NCI-H345 (cell line): ENCODE results near the gene ADM.

Experiments used
- DNase-seq: peaks from one replicate; lab custom pipeline; 2025; lab: John Stamatoyannopoulos, UW

ADM gene

GRCh38 chr11:10291801-10292638 is 12.9 kb upstream of the ADM start:
- no peak for DNase-seq

DNA sequence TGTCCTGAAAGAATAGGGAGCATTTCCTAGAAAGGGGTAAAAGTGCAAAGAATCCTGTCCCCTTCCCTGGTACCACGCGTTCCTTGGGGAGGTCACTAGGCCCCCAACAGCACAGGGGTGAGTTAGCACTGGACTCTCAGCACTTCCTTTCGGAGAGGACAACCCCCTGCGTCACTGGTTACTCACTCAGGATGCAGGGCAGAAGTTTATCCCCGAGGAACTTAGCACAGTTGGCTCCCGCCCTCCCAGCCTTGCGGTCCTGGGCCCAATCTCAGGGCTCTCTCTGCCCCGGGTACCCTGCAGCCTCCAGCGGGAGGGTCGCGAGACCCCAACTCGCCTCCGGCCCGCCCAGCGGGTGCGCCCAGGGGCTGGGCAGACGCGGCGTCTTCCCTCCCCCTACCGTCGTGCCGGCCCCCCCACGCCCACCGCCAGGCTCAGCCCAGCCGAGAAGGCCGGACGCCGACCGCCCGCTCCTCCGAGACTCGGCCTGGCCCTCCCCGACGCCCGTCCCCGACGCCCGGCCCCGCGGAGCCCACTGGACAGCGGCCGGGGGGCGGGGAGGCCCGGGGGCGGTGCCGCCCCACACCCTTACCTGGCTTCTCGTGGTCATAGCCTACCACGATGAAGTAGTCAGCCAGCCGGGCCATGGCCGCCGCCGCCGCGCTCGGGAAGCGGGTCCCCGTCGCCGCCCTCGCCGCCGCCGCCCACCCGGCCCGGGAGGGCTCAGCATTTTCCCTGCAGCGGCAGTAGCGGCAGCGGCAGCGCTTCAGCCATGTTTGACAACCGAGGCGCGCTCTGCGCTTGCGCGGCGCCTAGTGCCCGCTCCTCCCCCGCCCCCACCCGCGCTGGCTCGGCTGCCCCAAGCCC is 11.2 kb upstream of the ADM start, which contains the start of gene SBF2:
SBF2 (minus strand) TSS at position 797 of the 867 bp plus-strand sequence; CDS start at position 647, 150 bp downstream.
- peak; percentile 83 for DNase-seq

DNA sequence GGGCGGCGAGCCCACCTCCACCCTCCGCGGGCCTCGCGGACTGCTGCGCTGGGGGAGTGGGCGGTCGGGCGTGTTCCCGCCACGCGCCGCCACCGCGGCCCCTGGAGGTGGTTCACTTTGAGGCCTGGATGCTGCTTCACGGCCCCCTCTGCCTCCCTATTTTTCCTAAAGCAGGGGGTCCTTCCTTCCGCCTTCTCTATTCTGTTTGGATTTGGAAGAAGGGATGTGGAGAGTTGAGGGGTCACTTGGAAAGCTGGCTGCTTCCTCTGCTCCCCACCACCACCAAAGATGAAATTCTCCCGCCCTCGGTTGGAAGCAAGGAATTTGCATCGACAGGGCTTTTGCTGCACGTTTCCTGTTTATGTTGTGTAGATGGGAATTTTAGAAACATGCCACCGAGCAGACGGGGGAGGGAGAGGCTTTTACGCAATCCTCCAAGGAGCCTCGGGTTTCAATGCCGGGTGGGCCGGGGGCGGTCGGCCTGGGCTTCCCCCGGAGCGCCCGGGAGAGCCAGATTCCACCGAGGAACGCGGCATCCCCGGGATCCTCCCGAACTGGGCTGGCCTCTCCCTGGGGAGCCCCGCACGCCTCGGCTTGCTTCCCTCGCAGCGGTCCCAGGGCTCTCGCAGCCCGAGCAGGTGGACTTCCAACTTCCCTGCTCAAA is 10.5 kb upstream of the ADM start:
- peak; percentile 36 for DNase-seq

- no peak for DNase-seq
Measured at GRCh38 chr11:10295064-10295901, 9.6 kb upstream of the ADM start.

- peak; percentile 58 for DNase-seq
Measured at GRCh38 chr11:10298342-10298741, 6.5 kb upstream of the ADM start.

- DNase-seq, result no peak
Measured at GRCh38 chr11:10301656-10302358, 3.1 kb upstream of the ADM start.

DNA sequence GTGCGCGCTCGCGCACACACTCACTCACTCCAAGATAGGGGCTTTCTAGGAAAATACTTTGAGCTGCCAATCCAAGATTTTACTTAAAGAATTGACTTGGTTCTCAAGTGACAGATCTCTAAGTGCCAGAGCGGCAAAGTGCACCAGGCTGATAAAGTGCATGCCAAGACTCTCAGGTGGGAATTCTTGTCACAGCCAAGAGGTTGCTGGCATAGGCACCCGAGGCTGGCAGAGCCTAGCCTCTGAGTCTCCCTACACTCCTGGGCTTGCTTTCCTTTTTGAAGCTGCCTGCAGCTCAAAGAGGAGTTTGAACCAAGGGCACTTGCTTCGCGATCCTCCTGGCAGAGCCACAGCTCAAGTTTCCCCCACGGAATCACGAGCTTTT is 2.5 kb upstream of the ADM start:
- peak; percentile 63 for DNase-seq

DNA sequence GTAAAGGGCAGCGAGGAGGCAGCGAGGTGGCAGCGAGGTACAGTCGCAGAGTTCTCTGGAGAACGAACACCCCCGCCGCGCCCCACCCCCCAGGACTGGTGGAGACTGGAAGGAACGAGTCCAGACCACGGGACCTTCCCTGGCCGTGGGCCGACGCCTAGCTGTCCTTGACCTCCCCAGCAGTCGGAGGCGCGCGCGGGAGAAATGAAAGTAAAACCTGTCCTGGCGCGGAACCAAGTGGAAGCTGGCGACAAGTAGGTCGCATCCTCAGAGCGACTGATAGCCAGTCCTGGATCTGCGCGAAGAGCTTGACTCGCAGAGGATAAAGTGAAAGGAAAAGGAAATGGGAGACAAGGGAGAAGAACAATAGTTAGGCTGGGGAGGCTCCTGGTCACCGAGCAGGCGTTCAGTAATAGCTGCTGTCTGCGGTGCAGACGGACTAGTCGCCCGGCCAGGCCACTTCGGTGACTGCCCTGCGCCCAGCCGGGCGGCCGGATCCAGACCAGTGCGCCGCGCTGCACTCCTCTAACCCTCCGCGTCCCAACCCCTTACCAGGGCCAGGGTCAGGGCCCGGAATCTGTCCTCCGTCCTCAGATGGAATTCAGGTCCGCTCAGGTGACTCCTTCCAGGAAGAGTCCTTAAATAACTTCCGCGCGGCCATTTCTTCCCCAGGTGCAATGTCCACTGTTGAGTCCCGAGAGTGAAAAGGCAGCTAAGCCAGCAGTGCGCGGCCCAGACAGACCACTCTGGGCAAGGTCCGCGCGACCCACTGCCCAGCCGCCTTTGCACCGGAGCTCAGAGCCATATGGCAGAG is 1.9 kb upstream of the ADM start:
- DNase-seq, result peak; percentile 64

DNA sequence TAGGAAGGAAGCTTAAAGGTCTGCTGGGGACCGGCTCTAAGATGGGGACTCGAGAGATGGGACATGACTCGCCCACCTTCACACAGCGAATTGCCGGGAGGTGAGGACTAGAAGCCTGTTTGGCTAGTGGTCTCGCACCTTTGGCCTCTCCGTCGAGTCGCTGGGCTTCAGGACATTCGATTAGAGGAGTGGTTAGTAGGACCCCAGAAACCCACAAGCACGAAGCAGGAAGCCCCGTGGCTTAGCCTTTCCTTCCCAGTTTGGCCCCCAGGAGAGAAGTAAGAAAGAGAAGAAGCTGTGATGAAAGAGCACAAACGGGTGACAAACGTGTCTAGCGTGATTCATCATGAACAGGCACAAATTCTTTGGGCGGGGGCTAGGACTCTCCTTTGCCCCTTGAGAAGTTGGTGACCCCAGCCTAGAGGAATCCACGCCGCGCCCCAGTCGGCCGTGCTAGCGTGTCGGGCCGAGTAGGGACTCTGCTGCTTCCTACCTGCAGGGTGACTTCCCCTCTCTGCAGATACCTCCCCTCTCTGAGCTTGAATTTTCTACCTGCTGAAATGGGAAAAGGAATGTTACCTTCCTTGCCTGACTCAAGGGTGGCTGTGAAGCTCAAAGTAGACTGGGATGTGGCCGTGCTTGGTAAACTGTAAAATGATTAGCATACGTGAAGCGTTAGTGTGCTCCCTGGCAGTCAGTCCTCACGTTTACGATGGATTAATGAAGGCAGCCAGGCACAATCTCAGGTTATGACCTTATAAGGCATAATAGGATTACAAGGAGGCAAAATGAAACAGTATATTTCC is 1.1 kb upstream of the ADM start:
- peak; percentile 53 for DNase-seq

- peak; percentile 45 for DNase-seq
Measured at GRCh38 chr11:10305262-10305963, 540 bp downstream of the ADM start.

DNA sequence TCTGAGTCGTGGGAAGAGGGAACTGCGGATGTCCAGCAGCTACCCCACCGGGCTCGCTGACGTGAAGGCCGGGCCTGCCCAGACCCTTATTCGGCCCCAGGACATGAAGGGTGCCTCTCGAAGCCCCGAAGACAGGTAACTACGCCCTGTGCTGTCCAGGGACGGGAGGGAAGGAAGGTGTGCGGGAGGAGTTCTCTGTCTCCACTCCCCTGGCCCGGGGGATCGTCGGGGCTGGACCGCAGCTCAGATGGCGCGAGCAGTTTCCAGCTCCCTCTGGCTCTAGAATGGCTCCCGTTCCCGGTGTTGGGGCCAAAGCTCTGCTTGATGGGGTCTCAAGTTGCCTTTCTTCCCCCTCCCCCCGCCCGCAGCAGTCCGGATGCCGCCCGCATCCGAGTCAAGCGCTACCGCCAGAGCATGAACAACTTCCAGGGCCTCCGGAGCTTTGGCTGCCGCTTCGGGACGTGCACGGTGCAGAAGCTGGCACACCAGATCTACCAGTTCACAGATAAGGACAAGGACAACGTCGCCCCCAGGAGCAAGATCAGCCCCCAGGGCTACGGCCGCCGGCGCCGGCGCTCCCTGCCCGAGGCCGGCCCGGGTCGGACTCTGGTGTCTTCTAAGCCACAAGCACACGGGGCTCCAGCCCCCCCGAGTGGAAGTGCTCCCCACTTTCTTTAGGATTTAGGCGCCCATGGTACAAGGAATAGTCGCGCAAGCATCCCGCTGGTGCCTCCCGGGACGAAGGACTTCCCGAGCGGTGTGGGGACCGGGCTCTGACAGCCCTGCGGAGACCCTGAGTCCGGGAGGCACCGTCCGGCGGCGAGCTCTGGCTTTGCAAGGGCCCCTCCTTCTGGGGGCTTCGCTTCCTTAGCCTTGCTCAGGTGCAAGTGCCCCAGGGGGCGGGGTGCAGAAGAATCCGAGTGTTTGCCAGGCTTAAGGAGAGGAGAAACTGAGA is 1.4 kb downstream of the ADM start:
- DNase-seq, result peak; percentile 39

DNA sequence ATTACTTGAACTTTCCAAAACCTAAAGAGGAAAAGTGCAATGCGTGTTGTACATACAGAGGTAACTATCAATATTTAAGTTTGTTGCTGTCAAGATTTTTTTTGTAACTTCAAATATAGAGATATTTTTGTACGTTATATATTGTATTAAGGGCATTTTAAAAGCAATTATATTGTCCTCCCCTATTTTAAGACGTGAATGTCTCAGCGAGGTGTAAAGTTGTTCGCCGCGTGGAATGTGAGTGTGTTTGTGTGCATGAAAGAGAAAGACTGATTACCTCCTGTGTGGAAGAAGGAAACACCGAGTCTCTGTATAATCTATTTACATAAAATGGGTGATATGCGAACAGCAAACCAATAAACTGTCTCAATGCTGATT is 2.1 kb downstream of the ADM start:
- DNase-seq, result no peak

DNA sequence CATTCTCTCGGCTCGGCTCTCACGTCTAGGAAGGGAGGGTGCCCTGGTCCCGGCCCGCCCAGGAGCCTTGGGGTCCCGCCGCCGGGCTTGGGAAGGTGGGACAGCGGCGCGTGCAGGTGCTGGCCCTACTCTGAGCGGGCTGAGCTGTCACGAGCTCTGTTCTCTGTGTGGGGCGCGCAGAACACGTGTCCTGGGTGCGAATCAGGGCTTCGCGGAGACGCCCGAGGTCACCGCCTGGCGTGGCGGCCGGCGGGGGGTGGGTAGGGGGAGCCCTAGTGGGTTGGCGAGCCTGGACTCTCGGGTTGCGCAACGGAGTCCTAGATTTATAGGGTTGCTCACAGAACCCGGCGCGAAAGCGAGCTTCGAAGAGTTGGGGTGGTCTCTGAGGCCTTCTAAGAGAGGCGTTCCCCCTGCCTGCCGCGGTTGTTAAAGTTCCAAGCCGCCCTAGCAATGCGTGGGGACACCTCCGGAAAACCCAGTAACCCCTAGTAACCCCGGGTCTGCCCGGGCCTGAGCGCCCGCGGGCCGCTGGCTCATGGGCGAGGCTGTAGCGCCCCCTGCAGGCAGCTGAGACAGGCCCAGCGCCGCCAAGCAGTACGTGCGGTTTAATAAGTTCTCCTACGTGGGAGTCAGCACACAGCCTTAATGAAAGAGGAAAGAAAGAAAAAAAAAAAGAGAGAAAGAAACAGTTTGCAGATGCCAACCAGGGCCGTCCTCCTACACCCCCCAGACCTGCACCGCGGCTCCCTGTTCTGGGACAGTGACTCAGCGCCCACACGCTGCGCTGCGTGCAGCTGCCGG is 2.7 kb downstream of the ADM start:
- DNase-seq, result peak; percentile 83

DNA sequence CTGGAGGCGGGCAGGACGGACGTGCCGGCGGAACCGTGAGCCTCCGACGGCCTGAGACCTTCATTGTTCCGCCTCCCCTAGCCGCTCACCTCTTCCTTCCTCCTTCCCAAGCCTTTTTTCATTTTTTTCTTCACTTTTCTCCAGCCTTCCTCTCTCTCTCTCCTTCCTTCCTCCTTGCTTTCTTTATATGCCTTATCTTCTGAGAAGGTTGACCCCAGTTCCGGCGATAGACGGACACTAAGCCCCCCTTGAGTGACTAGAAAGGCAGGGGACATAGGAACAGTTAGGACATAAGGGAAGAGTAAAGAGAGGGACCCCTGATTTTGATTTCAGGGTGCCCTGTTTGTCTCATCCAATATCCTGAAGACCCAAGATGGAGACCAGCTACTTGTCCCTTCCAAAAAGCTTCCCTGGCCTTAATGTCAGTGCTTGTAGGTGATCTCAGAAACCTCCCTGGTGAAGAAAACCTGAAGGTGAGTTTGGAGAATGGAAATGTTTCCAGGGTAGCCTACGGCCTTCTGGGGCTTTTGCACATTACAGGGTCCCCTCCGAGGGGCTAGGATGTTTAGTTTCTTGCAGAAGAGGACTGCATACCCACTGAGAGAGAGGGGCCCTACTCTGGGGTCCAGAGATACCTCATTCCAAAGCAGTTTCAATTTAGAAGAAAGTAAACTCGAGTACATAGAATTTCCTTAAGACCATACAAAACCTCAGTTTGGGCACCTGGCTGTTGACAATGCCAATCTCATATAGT is 3.5 kb downstream of the ADM start:
- no peak for DNase-seq

GRCh38 chr11:10309163-10310093 is 4.6 kb downstream of the ADM start:
- DNase-seq, result peak; percentile 39
